ENCODE data around the gene CHTF8.
"Not testable (repeated sequence)": the region's sequence is repeated elsewhere in the genome, so short reads cannot be mapped to it uniquely, and the experiment has no call there.

The CHTF8 gene

GRCh38 chr16:69141014-69141413 lies 8.6 kb upstream of the CHTF8 start:
- CTCF ChIA-PET: interaction anchor here (0.6 to 2.0 kb wide), 3 partner anchors 10 to 291 kb away, joined by 3 to 12 read pairs (median 3); no protein-coding TSS in a partner anchor
- H3K36me3 ChIP-seq (ENCODE audit: control insufficient read depth in 2 of 2, insufficient read depth in 1 of 2, low read length in 2 of 2): peaks cover 66 to 87% of the 10 kb centered on the region in 2 experiments
- POLR2A ChIA-PET: interaction anchor here (0.5 to 1.7 kb wide), 2 partner anchors 8 to 12 kb away, joined by 6 to 7 read pairs; partner anchors contain the start of genes CHTF8 and UTP4

GRCh38 chr16:69139464-69139863 lies 7.1 kb upstream of the CHTF8 start:
- CTCF ChIA-PET: interaction anchor here (1.2 to 2.0 kb wide), 2 partner anchors 11 to 16 kb away, joined by 5 to 12 read pairs; no protein-coding TSS in a partner anchor
- H3K27ac ChIP-seq (ENCODE audit: extremely low read depth, low read depth, low read length); POLR2A ChIA-PET: not testable (repeated sequence)
- TF ChIP-seq GFI1B (tag by site-specific recombination; IDR thresholded peaks at IDR 0.05) (peak; percentile 41; the same call in 1 of the 2 replicates), ZBTB21 (tag by site-specific recombination; IDR thresholded peaks at IDR 0.05) (peak; percentile 74), OVOL3 (tag by site-specific recombination; IDR thresholded peaks at IDR 0.05) (0 out of 2 replicates have a peak, but pooled peaks have one; percentile 44)
- TF ChIP-seq, protein P1, sequence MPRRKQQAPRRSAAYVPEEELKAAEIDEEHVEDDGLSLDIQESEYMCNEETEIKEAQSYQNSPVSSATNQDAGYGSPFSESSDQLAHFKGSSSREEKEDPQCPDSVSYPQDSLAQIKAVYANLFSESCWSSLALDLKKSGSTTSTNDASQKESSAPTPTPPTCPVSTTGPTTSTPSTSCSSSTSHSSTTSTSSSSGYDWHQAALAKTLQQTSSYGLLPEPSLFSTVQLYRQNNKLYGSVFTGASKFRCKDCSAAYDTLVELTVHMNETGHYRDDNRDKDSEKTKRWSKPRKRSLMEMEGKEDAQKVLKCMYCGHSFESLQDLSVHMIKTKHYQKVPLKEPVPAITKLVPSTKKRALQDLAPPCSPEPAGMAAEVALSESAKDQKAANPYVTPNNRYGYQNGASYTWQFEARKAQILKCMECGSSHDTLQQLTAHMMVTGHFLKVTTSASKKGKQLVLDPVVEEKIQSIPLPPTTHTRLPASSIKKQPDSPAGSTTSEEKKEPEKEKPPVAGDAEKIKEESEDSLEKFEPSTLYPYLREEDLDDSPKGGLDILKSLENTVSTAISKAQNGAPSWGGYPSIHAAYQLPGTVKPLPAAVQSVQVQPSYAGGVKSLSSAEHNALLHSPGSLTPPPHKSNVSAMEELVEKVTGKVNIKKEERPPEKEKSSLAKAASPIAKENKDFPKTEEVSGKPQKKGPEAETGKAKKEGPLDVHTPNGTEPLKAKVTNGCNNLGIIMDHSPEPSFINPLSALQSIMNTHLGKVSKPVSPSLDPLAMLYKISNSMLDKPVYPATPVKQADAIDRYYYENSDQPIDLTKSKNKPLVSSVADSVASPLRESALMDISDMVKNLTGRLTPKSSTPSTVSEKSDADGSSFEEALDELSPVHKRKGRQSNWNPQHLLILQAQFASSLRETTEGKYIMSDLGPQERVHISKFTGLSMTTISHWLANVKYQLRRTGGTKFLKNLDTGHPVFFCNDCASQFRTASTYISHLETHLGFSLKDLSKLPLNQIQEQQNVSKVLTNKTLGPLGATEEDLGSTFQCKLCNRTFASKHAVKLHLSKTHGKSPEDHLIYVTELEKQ (tag by site-specific recombination; IDR thresholded peaks at IDR 0.05; ENCODE audit: borderline replicate concordance): peak; percentile 29; the same call in 1 of the 2 replicates
- TF ChIP-seq, protein P2, sequence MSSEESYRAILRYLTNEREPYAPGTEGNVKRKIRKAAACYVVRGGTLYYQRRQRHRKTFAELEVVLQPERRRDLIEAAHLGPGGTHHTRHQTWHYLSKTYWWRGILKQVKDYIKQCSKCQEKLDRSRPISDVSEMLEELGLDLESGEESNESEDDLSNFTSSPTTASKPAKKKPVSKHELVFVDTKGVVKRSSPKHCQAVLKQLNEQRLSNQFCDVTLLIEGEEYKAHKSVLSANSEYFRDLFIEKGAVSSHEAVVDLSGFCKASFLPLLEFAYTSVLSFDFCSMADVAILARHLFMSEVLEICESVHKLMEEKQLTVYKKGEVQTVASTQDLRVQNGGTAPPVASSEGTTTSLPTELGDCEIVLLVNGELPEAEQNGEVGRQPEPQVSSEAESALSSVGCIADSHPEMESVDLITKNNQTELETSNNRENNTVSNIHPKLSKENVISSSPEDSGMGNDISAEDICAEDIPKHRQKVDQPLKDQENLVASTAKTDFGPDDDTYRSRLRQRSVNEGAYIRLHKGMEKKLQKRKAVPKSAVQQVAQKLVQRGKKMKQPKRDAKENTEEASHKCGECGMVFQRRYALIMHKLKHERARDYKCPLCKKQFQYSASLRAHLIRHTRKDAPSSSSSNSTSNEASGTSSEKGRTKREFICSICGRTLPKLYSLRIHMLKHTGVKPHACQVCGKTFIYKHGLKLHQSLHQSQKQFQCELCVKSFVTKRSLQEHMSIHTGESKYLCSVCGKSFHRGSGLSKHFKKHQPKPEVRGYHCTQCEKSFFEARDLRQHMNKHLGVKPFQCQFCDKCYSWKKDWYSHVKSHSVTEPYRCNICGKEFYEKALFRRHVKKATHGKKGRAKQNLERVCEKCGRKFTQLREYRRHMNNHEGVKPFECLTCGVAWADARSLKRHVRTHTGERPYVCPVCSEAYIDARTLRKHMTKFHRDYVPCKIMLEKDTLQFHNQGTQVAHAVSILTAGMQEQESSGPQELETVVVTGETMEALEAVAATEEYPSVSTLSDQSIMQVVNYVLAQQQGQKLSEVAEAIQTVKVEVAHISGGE (tag by site-specific recombination; conservative IDR thresholded peaks at IDR 0.05; ENCODE audit: low read depth): peak; percentile 85

More at GRCh38 chr16:69141014-69141413, 8.6 kb upstream of the CHTF8 start:
- TF ChIP-seq ZNF623 (tag by site-specific recombination; IDR thresholded peaks at IDR 0.05): no peak
- TF ChIP-seq, protein P3, sequence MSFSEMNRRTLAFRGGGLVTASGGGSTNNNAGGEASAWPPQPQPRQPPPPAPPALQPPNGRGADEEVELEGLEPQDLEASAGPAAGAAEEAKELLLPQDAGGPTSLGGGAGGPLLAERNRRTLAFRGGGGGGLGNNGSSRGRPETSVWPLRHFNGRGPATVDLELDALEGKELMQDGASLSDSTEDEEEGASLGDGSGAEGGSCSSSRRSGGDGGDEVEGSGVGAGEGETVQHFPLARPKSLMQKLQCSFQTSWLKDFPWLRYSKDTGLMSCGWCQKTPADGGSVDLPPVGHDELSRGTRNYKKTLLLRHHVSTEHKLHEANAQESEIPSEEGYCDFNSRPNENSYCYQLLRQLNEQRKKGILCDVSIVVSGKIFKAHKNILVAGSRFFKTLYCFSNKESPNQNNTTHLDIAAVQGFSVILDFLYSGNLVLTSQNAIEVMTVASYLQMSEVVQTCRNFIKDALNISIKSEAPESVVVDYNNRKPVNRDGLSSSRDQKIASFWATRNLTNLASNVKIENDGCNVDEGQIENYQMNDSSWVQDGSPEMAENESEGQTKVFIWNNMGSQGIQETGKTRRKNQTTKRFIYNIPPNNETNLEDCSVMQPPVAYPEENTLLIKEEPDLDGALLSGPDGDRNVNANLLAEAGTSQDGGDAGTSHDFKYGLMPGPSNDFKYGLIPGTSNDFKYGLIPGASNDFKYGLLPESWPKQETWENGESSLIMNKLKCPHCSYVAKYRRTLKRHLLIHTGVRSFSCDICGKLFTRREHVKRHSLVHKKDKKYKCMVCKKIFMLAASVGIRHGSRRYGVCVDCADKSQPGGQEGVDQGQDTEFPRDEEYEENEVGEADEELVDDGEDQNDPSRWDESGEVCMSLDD (tag by site-specific recombination; IDR thresholded peaks at IDR 0.05): no peak
- TF ChIP-seq ZNF248 (tag by site-specific recombination; IDR thresholded peaks at IDR 0.05): no peak
- no peak for TF ChIP-seq KLF7 (tag by site-specific recombination; IDR thresholded peaks at IDR 0.05; ENCODE audit: borderline replicate concordance)
- no peak for TF ChIP-seq ZNF146 (tag by site-specific recombination; IDR thresholded peaks at IDR 0.05)
- TF ChIP-seq, protein P4, sequence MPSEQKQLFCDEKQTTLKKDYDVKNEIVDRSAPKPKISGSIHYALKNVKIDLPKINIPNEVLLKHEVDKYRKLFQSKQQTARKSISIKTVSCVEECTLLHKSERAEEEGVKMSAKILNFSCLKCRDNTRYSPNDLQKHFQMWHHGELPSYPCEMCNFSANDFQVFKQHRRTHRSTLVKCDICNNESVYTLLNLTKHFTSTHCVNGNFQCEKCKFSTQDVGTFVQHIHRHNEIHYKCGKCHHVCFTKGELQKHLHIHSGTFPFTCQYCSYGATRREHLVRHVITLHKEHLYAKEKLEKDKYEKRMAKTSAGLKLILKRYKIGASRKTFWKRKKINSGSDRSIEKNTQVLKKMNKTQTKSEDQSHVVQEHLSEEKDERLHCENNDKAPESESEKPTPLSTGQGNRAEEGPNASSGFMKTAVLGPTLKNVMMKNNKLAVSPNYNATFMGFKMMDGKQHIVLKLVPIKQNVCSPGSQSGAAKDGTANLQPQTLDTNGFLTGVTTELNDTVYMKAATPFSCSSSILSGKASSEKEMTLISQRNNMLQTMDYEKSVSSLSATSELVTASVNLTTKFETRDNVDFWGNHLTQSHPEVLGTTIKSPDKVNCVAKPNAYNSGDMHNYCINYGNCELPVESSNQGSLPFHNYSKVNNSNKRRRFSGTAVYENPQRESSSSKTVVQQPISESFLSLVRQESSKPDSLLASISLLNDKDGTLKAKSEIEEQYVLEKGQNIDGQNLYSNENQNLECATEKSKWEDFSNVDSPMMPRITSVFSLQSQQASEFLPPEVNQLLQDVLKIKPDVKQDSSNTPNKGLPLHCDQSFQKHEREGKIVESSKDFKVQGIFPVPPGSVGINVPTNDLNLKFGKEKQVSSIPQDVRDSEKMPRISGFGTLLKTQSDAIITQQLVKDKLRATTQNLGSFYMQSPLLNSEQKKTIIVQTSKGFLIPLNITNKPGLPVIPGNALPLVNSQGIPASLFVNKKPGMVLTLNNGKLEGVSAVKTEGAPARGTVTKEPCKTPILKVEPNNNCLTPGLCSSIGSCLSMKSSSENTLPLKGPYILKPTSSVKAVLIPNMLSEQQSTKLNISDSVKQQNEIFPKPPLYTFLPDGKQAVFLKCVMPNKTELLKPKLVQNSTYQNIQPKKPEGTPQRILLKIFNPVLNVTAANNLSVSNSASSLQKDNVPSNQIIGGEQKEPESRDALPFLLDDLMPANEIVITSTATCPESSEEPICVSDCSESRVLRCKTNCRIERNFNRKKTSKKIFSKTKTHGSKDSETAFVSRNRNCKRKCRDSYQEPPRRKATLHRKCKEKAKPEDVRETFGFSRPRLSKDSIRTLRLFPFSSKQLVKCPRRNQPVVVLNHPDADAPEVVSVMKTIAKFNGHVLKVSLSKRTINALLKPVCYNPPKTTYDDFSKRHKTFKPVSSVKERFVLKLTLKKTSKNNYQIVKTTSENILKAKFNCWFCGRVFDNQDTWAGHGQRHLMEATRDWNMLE (tag by site-specific recombination; conservative IDR thresholded peaks at IDR 0.05; ENCODE audit: low read depth): no peak
- no peak for TF ChIP-seq ZNF175 (tag by site-specific recombination; IDR thresholded peaks at IDR 0.05)
- TF ChIP-seq ZNF10 (tag by site-specific recombination; IDR thresholded peaks at IDR 0.05): no peak
- TF ChIP-seq SP3 (tag by site-specific recombination; IDR thresholded peaks at IDR 0.05): no peak
- no peak for TF ChIP-seq ZNF112 (tag by site-specific recombination; IDR thresholded peaks at IDR 0.05)
- TF ChIP-seq GLI2 (tag by site-specific recombination; IDR thresholded peaks at IDR 0.05; ENCODE audit: borderline replicate concordance, low read depth): no peak
- TF ChIP-seq, protein P5, sequence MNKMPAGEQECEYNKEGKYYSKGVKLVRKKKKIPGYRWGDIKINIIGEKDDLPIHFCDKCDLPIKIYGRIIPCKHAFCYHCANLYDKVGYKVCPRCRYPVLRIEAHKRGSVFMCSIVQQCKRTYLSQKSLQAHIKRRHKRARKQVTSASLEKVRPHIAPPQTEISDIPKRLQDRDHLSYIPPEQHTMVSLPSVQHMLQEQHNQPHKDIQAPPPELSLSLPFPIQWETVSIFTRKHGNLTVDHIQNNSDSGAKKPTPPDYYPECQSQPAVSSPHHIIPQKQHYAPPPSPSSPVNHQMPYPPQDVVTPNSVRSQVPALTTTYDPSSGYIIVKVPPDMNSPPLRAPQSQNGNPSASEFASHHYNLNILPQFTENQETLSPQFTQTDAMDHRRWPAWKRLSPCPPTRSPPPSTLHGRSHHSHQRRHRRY (tag by site-specific recombination; IDR thresholded peaks at IDR 0.05): no peak
- TF ChIP-seq ZFP41 (tag by site-specific recombination; IDR thresholded peaks at IDR 0.05; ENCODE audit: borderline replicate concordance): no peak
- TF ChIP-seq ZBTB8A (tag by site-specific recombination; IDR thresholded peaks at IDR 0.05): no peak
- TF ChIP-seq ZNF776 (tag by site-specific recombination; IDR thresholded peaks at IDR 0.05; ENCODE audit: borderline replicate concordance): no peak
- TF ChIP-seq ZNF48 (tag by site-specific recombination; IDR thresholded peaks at IDR 0.05): no peak
- no peak for TF ChIP-seq BCL11B (tag by site-specific recombination; IDR thresholded peaks at IDR 0.05; ENCODE audit: low read depth)
- TF ChIP-seq ZNF747 (tag by site-specific recombination; IDR thresholded peaks at IDR 0.05): no peak
- TF ChIP-seq ZFP3 (tag by site-specific recombination; IDR thresholded peaks at IDR 0.05; ENCODE audit: low read depth): no peak
- no peak for TF ChIP-seq ZBTB1 (tag by site-specific recombination; IDR thresholded peaks at IDR 0.05)
- H3K9me3 ChIP-seq (ENCODE audit: control insufficient read depth, insufficient read depth, low read depth, low read length): no peaks in the 10 kb centered on the region
- H3K27ac ChIP-seq (ENCODE audit: extremely low read depth, low read depth, low read length): no peak overlapping the region
- H3K4me1 ChIP-seq (ENCODE audit: control insufficient read depth, insufficient read depth, low read length): no peaks in the 10 kb centered on the region
- H3K4me3 ChIP-seq (ENCODE audit: low read depth, low read length): no peak overlapping the region

More at GRCh38 chr16:69139464-69139863, 7.1 kb upstream of the CHTF8 start:
- peaks cover 62 to 82% of the 10 kb centered on the region in 2 experiments for H3K36me3 ChIP-seq (ENCODE audit: control insufficient read depth in 2 of 2, insufficient read depth in 1 of 2, low read length in 2 of 2)
- H3K9me3 ChIP-seq (ENCODE audit: control insufficient read depth, insufficient read depth, low read depth, low read length); H3K4me1 ChIP-seq (ENCODE audit: control insufficient read depth, insufficient read depth, low read length); H3K4me3 ChIP-seq (ENCODE audit: low read depth, low read length): not testable (repeated sequence)

Data from HEK293 (cell line).